Uterus (tissue), 2 donors: Measurements from ENCODE around the gene POP7.
"Not testable (repeated sequence)": the region's sequence is repeated elsewhere in the genome, so short reads cannot be mapped to it uniquely, and the experiment has no call there.

Experiments used
- CTCF ChIP-seq, 4 experiments: fragments of 200-600 bp in 2 of 4; fragments of 450-650 bp in 2 of 4; sonication (generic) in 2 of 4; IDR thresholded peaks; one replicate each; pipeline ENCODE4 v1.5.1; 2016 to 2019; ENCODE audit warnings: antibody characterized with exemption in 4 of 4, mild to moderate bottlenecking in 2 of 4, moderate library complexity in 1 of 4
- POLR2A ChIP-seq, 2 donors: fragments of 450-650 bp; IDR thresholded peaks; one replicate each; pipeline ENCODE4 v1.6.1; 2016; ENCODE audit warnings: antibody characterized with exemption in 2 of 2, mild to moderate bottlenecking in 1 of 2, moderate library complexity in 1 of 2

GRCh38 chr7:100701089-100701488 lies 4.8 kb upstream of the POP7 start:
- TF ChIP-seq POLR2A, CTCF (IDR thresholded peaks at IDR 0.05): not testable (repeated sequence)
